ENCODE results near the gene RNMT.

RNMT gene

DNA sequence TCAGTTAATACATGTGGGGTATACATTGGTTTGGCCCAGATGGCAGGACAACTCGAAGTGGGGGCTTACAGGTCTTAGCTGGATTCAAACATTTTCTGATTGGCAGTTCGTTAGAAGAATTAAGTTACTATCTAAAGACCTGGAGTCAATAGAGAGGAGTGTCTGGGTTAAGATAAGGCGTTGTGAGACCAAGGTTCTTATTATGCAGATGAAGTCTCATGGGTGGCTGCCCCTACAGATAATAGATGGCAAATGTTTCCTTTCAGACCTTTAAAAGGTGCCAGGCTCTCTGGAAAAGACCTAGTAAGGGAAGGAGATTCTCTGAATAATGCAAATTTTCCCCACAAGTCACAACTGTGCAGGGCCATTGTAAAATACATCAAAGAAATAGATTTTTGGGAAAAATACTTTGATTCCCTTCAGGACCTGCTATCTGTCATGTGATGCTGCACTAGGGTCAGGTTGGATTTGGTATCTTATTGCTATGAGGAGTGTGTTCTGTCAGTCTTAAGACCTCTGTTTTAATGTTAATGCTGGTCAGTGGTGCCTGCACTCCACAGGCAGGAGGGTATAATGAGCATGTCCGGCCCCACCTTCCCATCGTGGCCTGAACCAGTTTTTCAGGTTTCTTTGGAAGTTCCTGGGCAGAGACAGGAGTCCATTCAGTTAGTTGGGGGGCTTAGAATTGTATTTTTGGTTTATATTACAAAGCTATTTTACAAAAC, 83.2 kb downstream of the RNMT start:
- FAIRE-seq (no peak), DNase-seq (ENCODE audit: insufficient read length, low spot score) (no peak)

DNA sequence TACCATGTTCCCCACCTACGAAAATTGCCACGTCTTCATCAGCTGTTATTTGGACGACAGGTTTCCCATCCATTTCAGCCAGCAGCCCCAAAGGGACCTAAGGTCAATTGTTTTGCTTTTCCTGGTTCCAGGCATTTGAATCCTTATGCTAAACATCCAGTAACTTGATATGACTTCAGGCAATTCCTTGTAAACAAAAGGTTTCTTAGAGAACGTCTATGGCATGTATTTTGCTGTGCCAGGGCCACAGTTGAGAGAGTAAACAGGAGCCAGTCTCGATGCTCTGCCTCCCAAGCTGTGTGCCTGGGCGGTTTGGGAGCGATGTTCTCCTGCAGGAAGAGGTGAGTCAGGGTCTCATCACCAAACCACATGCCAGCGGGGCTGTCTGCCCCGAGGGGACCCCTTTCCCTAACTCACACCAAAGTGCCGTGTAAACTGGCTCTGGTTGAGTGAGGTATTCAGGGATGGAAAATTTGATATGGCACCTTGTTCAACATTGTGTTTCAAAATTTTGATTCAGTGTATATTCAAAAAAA, 84.5 kb downstream of the RNMT start:
- DNase-seq (ENCODE audit: insufficient read length, low spot score) (no peak), FAIRE-seq (no peak)

DNA sequence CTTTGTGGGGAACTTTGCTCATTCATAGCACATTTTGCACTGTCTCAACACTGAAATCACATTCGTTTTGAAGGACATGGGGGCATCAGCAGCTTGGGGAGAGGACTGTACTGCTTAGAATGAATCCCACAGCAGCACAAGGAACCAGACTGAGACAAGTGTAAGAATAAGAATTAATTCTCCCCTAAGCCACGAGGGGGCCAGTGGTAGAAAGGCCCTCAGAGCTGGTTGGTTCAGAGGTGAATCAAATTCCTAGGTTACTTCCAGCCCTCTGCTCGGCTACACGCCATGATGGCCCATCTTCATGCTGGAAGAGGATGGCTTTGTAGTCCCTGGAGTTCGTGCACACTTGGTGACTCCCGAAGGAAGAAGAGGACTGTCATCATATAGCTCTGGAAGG, 85.5 kb downstream of the RNMT start:
- FAIRE-seq (no peak), DNase-seq (ENCODE audit: insufficient read length, low spot score) (no peak)

DNA sequence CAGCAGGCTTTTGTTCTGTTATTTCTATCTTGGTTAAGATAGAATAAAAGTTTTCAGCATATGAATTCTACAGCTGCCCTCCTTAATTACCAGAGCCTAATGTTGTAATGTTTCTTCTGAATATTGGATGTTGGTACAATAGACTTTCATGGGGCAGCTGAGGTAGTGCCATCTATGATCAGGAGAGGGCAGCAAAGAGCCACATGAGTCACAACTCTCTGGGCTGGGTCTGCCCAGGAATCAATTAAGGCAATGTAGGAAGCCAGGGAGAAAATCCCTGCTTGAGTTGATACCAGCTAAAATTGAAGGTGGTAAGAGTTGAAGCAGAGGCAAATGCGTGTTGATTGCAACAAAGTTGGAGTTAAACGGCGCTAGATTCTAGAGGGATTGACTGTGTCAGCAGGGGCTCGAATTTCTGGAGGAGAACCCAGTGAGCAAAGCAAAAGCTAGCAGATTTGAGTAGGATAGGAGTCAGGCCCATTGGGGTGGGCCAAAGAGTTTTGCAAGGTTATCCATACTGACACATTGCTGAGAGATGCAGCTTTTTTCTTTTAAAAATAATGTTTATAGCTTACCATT, 86.9 kb downstream of the RNMT start:
- peak; percentile 44 for DNase-seq (ENCODE audit: insufficient read length, low spot score)
- peak; percentile 74 for FAIRE-seq
